ENCODE measurements around the gene IYD.

Gene IYD

DNA sequence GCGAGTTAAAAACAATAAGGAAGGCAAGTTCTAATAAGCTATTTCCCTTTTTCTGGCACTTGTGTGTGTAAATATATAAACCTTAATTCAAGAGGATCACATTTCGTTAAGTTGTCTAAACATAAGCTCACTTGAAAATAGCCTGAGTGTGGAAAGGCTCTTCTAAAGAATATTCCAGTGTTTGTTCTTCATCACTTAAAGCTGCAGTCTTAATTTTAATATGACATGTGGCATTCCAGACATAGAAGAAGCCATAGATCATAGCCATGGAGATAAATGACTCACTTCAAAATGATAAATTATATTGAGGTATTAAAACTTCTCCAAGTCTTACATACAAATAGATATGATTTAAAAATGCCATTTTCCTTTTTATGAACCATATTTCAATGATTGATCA, 42.1 kb downstream of the IYD start:
- Histone ChIP-seq H3K36me3 (ENCODE audit: control insufficient read depth in 1 of 2, insufficient read depth in 2 of 2, low read length in 2 of 2) (no peaks in the 10 kb centered on the region), H3K9me3 (ENCODE audit: control insufficient read depth in 1 of 2, low read length in 2 of 2) (no peaks in the 10 kb centered on the region), H3K4me3 (ENCODE audit: low read depth in 1 of 2, low read length in 2 of 2) (no peak overlapping the region), H3K27me3 (ENCODE audit: control insufficient read depth in 1 of 2, insufficient read depth in 2 of 2, low read length in 2 of 2) (no peaks in the 10 kb centered on the region), H3K27ac (ENCODE audit: low read depth, low read length) (no peak overlapping the region), H3K4me1 (ENCODE audit: control insufficient read depth in 1 of 2, insufficient read depth in 2 of 2, low read length in 2 of 2) (peaks cover 11 to 13% of the 10 kb centered on the region in 2 donors), H3K9ac (ENCODE audit: low read depth in 1 of 2, low read length in 2 of 2) (no peak overlapping the region)

- no peak overlapping the region for H3K9ac ChIP-seq (ENCODE audit: low read depth in 1 of 2, low read length in 2 of 2)
- H3K27ac ChIP-seq (ENCODE audit: low read depth, low read length): no peak overlapping the region
- H3K27me3 ChIP-seq (ENCODE audit: control insufficient read depth in 1 of 2, insufficient read depth in 2 of 2, low read length in 2 of 2): no peaks in the 10 kb centered on the region
- H3K4me1 ChIP-seq (ENCODE audit: control insufficient read depth in 1 of 2, insufficient read depth in 2 of 2, low read length in 2 of 2): peaks cover 11 to 13% of the 10 kb centered on the region in 2 donors
- no peak overlapping the region for H3K4me3 ChIP-seq (ENCODE audit: low read depth in 1 of 2, low read length in 2 of 2)
- H3K36me3 ChIP-seq (ENCODE audit: control insufficient read depth in 1 of 2, insufficient read depth in 2 of 2, low read length in 2 of 2): no peaks in the 10 kb centered on the region
- H3K9me3 ChIP-seq (ENCODE audit: control insufficient read depth in 1 of 2, low read length in 2 of 2): no peaks in the 10 kb centered on the region
Observed at GRCh38 chr6:150412221-150412620, 43.4 kb downstream of the IYD start.

DNA sequence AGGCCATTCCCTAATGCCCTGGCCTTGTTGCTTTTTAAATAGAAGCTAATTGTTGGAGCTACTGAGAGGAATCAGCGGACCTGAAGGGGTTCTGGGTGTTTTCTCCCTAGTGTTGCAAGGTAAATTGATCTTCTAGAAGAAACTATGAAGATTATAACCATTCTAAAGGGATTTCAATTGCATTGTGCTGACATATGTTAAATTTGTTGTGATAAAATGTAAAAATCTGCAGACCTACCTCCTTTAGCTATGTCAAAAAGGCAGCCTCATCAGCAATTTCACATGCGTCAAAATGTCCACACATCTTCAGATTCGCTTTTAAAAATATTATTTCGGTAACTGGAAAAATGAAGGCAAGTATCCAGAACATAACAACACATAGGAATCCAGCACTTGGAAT, 44.4 kb downstream of the IYD start:
- Histone ChIP-seq H3K4me1 (ENCODE audit: control insufficient read depth in 1 of 2, insufficient read depth in 2 of 2, low read length in 2 of 2) (peaks cover 11 to 13% of the 10 kb centered on the region in 2 donors), H3K27me3 (ENCODE audit: control insufficient read depth in 1 of 2, insufficient read depth in 2 of 2, low read length in 2 of 2) (no peaks in the 10 kb centered on the region), H3K4me3 (ENCODE audit: low read depth in 1 of 2, low read length in 2 of 2) (no peak overlapping the region), H3K36me3 (ENCODE audit: control insufficient read depth in 1 of 2, insufficient read depth in 2 of 2, low read length in 2 of 2) (no peaks in the 10 kb centered on the region), H3K27ac (ENCODE audit: low read depth, low read length) (no peak overlapping the region), H3K9me3 (ENCODE audit: control insufficient read depth in 1 of 2, low read length in 2 of 2) (no peaks in the 10 kb centered on the region), H3K9ac (ENCODE audit: low read depth in 1 of 2, low read length in 2 of 2) (no peak overlapping the region)

DNA sequence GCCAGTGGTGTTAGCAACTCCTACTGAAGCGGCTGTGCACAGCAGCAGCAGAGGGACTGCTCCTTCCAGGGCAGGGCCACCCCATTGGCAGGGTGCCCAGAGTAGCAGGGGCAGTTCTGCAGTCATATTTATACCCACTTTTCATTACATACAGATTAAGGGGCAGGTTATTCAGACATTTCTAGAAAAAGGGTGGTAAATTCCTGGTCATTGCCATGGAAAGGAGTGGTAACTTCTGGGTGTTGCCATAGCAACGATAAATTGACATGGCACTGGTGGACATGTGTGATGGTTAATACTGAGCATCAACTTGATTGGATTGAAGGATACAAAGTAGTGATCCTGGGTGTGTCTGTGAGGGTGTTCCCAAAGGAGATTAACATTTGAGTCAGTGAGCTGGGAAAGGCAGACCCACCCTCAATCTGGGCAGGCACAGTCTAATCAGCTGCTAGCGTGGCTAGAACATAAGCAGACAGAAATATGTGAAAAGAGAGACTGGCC, 45.0 kb downstream of the IYD start:
- Histone ChIP-seq H3K4me1 (ENCODE audit: control insufficient read depth in 1 of 2, insufficient read depth in 2 of 2, low read length in 2 of 2) (peaks cover 15 to 18% of the 10 kb centered on the region in 2 donors), H3K27me3 (ENCODE audit: control insufficient read depth in 1 of 2, insufficient read depth in 2 of 2, low read length in 2 of 2) (no peaks in the 10 kb centered on the region), H3K4me3 (ENCODE audit: low read depth in 1 of 2, low read length in 2 of 2) (no peak overlapping the region), H3K36me3 (ENCODE audit: control insufficient read depth in 1 of 2, insufficient read depth in 2 of 2, low read length in 2 of 2) (no peaks in the 10 kb centered on the region), H3K9me3 (ENCODE audit: control insufficient read depth in 1 of 2, low read length in 2 of 2) (no peaks in the 10 kb centered on the region), H3K9ac (ENCODE audit: low read depth in 1 of 2, low read length in 2 of 2) (no peak overlapping the region), H3K27ac (ENCODE audit: low read depth, low read length) (no peak overlapping the region)

GRCh38 chr6:150416128-150416527, 47.3 kb downstream of the IYD start:
- Histone ChIP-seq H3K4me3 (ENCODE audit: low read depth in 1 of 2, low read length in 2 of 2) (no peak overlapping the region), H3K9ac (ENCODE audit: low read depth in 1 of 2, low read length in 2 of 2) (no peak overlapping the region), H3K9me3 (ENCODE audit: control insufficient read depth in 1 of 2, low read length in 2 of 2) (no peaks in the 10 kb centered on the region), H3K4me1 (ENCODE audit: control insufficient read depth in 1 of 2, insufficient read depth in 2 of 2, low read length in 2 of 2) (peaks cover 7 to 9% of the 10 kb centered on the region in 2 donors), H3K27me3 (ENCODE audit: control insufficient read depth in 1 of 2, insufficient read depth in 2 of 2, low read length in 2 of 2) (no peaks in the 10 kb centered on the region), H3K36me3 (ENCODE audit: control insufficient read depth in 1 of 2, insufficient read depth in 2 of 2, low read length in 2 of 2) (no peaks in the 10 kb centered on the region), H3K27ac (ENCODE audit: low read depth, low read length) (no peak overlapping the region)

DNA sequence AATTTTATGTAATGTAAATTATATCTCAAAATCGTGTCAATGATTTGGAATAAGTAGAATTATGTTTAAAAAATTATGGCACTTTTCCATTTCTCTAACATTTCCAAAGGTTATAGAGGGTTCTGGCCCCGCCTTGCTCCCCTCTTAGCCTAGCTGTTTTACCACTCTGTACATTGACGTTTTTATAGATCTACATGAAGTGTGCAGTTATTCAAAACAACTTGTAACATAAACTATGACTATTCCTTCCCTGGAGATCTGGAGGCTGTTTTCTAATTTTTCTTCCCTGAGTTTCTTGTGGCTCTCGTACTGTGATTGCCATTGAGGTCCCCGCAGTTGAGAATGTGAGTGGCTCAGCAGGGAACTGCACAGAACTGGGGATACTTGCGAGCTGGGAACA, 48.4 kb downstream of the IYD start:
- H3K9ac ChIP-seq (ENCODE audit: low read depth in 1 of 2, low read length in 2 of 2): no peak overlapping the region
- no peak overlapping the region for H3K4me3 ChIP-seq (ENCODE audit: low read depth in 1 of 2, low read length in 2 of 2)
- H3K4me1 ChIP-seq (ENCODE audit: control insufficient read depth in 1 of 2, insufficient read depth in 2 of 2, low read length in 2 of 2): peaks cover 7 to 9% of the 10 kb centered on the region in 2 donors
- H3K27me3 ChIP-seq (ENCODE audit: control insufficient read depth in 1 of 2, insufficient read depth in 2 of 2, low read length in 2 of 2): no peaks in the 10 kb centered on the region
- no peak overlapping the region for H3K27ac ChIP-seq (ENCODE audit: low read depth, low read length)
- H3K36me3 ChIP-seq (ENCODE audit: control insufficient read depth in 1 of 2, insufficient read depth in 2 of 2, low read length in 2 of 2): no peaks in the 10 kb centered on the region
- H3K9me3 ChIP-seq (ENCODE audit: control insufficient read depth in 1 of 2, low read length in 2 of 2): no peaks in the 10 kb centered on the region

DNA sequence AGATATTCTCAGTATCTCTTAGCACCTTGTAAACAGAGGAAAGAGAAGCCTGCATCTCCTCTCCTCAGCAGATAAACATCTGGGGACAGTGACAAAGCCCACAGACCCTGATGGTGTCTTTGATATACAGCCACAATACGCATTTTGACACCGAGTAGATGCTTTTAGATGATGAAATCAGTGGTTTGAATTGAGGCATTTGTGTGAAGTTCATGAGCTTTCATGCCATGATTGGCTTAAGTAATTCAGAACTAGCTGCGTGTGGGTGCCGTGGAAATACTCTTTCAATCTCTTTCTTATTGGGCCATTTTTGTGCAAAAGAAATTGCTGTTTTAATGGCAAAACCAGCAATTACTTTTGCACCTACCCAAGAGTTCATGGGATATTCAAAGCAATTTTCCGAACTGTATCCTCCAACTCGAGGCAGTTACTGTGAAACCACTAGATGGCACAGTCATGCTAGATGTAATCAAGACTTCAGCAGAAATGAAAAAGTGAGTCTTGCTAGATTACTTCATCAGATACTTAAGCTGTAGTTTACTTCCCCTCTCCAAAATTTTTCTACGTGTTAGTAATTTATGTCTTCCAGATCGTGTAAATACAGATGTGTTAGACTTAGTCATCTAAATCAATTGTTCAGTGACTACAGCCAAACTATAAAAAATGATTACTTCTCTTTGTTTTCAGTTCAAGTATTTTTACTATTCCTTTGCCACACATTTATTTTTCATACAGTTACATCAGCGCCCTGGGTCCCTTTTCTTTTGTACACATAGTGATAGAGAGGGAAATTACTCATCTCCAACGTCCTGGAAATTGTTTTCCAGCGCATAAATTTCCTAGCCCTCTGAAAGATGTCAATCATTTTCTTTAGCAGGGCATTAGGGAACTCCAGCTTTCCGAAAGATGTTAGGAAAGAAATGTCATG, 49.4 kb downstream of the IYD start:
- Histone ChIP-seq H3K27ac (ENCODE audit: low read depth, low read length) (no peak overlapping the region), H3K9ac (ENCODE audit: low read depth in 1 of 2, low read length in 2 of 2) (peak overlapping the region; percentile 29 to 41), H3K36me3 (ENCODE audit: control insufficient read depth in 1 of 2, insufficient read depth in 2 of 2, low read length in 2 of 2) (no peaks in the 10 kb centered on the region), H3K4me1 (ENCODE audit: control insufficient read depth in 1 of 2, insufficient read depth in 2 of 2, low read length in 2 of 2) (peaks cover 7 to 9% of the 10 kb centered on the region in 2 donors), H3K27me3 (ENCODE audit: control insufficient read depth in 1 of 2, insufficient read depth in 2 of 2, low read length in 2 of 2) (no peaks in the 10 kb centered on the region), H3K4me3 (ENCODE audit: low read depth in 1 of 2, low read length in 2 of 2) (peak overlapping the region; percentile 58 to 79), H3K9me3 (ENCODE audit: control insufficient read depth in 1 of 2, low read length in 2 of 2) (no peaks in the 10 kb centered on the region)

DNA sequence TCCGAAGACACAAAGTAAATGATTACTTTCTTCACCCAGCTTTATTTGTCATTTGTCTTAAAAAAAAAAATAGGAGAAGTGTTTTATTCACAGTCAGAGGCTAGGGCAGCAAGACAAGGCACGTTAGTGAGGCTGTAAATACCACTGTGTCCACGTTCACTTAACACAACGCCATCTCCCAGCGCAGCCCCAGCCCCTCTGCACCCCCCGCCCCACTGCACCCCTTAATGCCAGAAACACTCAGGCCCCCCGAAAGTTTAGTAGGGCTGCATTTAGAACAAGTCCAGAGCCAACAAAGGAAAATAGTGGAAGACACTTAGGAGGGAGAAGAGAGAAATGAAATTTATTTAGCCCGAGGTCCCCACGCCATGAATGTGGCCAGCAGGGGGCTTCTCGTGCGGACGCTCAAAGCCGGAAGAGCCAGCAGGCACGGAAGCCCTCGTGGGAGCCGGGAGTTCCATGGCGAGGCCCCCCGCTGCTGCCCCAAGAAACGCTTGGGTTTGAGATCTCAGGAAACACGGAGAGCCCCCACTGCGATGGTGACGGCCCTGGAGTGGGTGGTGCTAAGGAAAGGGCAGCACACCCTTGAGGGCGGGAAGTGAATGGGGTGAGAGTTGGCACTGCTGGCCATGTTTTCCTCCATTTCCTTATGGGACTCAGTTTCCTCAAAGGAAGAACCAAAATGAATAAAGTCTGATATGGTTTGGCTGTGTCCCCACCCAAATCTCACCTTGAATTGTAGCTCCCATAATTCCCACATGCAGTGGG, 50.2 kb downstream of the IYD start:
- no peak overlapping the region for H3K27ac ChIP-seq (ENCODE audit: low read depth, low read length)

DNA sequence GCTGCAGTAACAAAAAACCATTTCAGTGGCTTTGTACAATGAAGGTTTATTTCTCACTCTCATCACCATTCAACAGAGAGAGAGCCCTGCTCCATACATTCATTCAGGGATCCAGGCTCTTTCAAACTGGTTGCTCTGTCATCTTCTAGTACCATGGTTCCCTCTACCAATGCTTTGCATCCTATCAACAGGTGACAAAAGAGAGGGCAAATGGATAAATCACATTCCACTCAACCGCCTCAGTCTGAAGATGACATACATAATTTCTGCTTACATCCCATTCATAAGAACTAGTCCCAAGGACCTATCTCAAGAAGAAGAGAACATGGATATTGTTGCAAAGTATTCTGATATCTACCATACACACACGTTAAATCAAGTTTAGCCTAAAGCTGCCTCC, 51.6 kb downstream of the IYD start:
- Histone ChIP-seq H3K36me3 (ENCODE audit: control insufficient read depth in 1 of 2, insufficient read depth in 2 of 2, low read length in 2 of 2) (no peaks in the 10 kb centered on the region), H3K27ac (ENCODE audit: low read depth, low read length) (no peak overlapping the region), H3K4me3 (ENCODE audit: low read depth in 1 of 2, low read length in 2 of 2) (no peak overlapping the region), H3K9me3 (ENCODE audit: control insufficient read depth in 1 of 2, low read length in 2 of 2) (no peaks in the 10 kb centered on the region), H3K27me3 (ENCODE audit: control insufficient read depth in 1 of 2, insufficient read depth in 2 of 2, low read length in 2 of 2) (no peaks in the 10 kb centered on the region), H3K4me1 (ENCODE audit: control insufficient read depth in 1 of 2, insufficient read depth in 2 of 2, low read length in 2 of 2) (peaks cover 7 to 9% of the 10 kb centered on the region in 2 donors), H3K9ac (ENCODE audit: low read depth in 1 of 2, low read length in 2 of 2) (no peak overlapping the region)

More for the DNA sequence above, 50.2 kb downstream of the IYD start:
- H3K27me3 ChIP-seq (ENCODE audit: control insufficient read depth in 1 of 2, insufficient read depth in 2 of 2, low read length in 2 of 2): no peaks in the 10 kb centered on the region
- peak overlapping the region; percentile 58 to 79 for H3K4me3 ChIP-seq (ENCODE audit: low read depth in 1 of 2, low read length in 2 of 2)
- peak overlapping the region; percentile 29 to 41 for H3K9ac ChIP-seq (ENCODE audit: low read depth in 1 of 2, low read length in 2 of 2)
- peaks cover 7 to 9% of the 10 kb centered on the region in 2 donors for H3K4me1 ChIP-seq (ENCODE audit: control insufficient read depth in 1 of 2, insufficient read depth in 2 of 2, low read length in 2 of 2)
- no peaks in the 10 kb centered on the region for H3K36me3 ChIP-seq (ENCODE audit: control insufficient read depth in 1 of 2, insufficient read depth in 2 of 2, low read length in 2 of 2)
- H3K9me3 ChIP-seq (ENCODE audit: control insufficient read depth in 1 of 2, low read length in 2 of 2): no peaks in the 10 kb centered on the region

DNA sequence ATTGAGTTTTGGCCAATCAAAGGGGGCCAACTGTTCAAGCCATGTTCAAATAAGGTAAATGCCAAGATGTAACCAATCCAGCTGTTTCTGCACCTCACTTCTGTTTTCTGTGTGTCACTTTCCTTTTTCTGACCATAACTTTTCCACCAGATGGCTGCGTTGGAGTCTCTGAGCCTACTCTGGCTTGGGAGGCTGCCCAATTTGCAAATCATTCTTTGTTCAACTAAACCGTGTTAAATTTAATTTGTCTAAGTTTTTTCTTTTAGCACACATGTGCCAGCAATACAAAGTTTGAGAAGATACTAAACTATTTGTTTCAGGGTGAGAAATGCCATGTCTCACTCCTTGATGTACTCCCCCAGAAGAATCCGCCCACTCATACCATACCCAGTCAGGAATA, 52.1 kb downstream of the IYD start:
- Histone ChIP-seq H3K9ac (ENCODE audit: low read depth in 1 of 2, low read length in 2 of 2) (no peak overlapping the region), H3K36me3 (ENCODE audit: control insufficient read depth in 1 of 2, insufficient read depth in 2 of 2, low read length in 2 of 2) (no peaks in the 10 kb centered on the region), H3K4me3 (ENCODE audit: low read depth in 1 of 2, low read length in 2 of 2) (no peak overlapping the region), H3K27me3 (ENCODE audit: control insufficient read depth in 1 of 2, insufficient read depth in 2 of 2, low read length in 2 of 2) (no peaks in the 10 kb centered on the region), H3K27ac (ENCODE audit: low read depth, low read length) (no peak overlapping the region), H3K9me3 (ENCODE audit: control insufficient read depth in 1 of 2, low read length in 2 of 2) (no peaks in the 10 kb centered on the region), H3K4me1 (ENCODE audit: control insufficient read depth in 1 of 2, insufficient read depth in 2 of 2, low read length in 2 of 2) (peaks cover 7 to 9% of the 10 kb centered on the region in 2 donors)

Measured in duodenal mucosa (tissue), 2 donors.